ENCODE data around the gene GRIK4.

Gene GRIK4

GRCh38 chr11:121037016-121037415, 525.5 kb downstream of the GRIK4 start:
- no peak for DNase-seq

Data from NCI-H2029 (cell line).